Loucy (cell line): ENCODE data around the gene INSRR.

Source experiments
- H2AFZ ChIP-seq: fragments of 200-600 bp; sonication (generic); 2 replicates; pipeline ENCODE4 v1.6.0; 2016; ENCODE audit warnings: antibody characterized with exemption, mild to moderate bottlenecking, low read length, moderate library complexity
- H3F3A ChIP-seq: fragments of 200-600 bp; 2 replicates; pipeline ENCODE4 v1.6.0; 2016; ENCODE audit warnings: antibody characterized with exemption, low read depth, mild to moderate bottlenecking
- H3K27me3 ChIP-seq: fragments of 200-600 bp; sonication (generic); 2 replicates; pipeline ENCODE4 v1.6.1; 2014; ENCODE audit warnings: low read length, mild to moderate bottlenecking; ENCODE audit not compliant: insufficient read depth, poor library complexity, severe bottlenecking
- H3K36me3 ChIP-seq: fragments of 200-600 bp; sonication (generic); 2 replicates; pipeline ENCODE4 v1.6.1; 2016; ENCODE audit warnings: low read length; ENCODE audit not compliant: insufficient read depth
- H3K4me1 ChIP-seq: fragments of 200-600 bp; sonication (generic); 2 replicates; pipeline ENCODE4 v1.5.1; 2014; ENCODE audit warnings: low read length, mild to moderate bottlenecking; ENCODE audit not compliant: insufficient read depth, poor library complexity, severe bottlenecking
- H3K4me2 ChIP-seq: fragments of 200-600 bp; sonication (generic); 2 replicates; pipeline ENCODE4 v1.6.0; 2014; ENCODE audit warnings: antibody characterized with exemption, low read length, low read depth, mild to moderate bottlenecking; ENCODE audit not compliant: poor library complexity, severe bottlenecking
- H3K4me3 ChIP-seq: fragments of 200-600 bp; sonication (generic); 2 replicates; pipeline ENCODE4 v1.5.1; 2014; ENCODE audit warnings: low read length, mild to moderate bottlenecking, mixed read lengths; ENCODE audit not compliant: poor library complexity, severe bottlenecking
- H3K79me2 ChIP-seq: fragments of 200-600 bp; sonication (generic); 2 replicates; pipeline ENCODE4 v1.6.1; 2014; ENCODE audit warnings: low read length; ENCODE audit not compliant: insufficient read depth
- H3K9ac ChIP-seq: fragments of 200-600 bp; sonication (generic); 2 replicates; pipeline ENCODE4 v1.6.0; 2014; ENCODE audit warnings: mild to moderate bottlenecking, low read depth, low read length, moderate library complexity; ENCODE audit not compliant: poor library complexity, severe bottlenecking
- H3K9me2 ChIP-seq: fragments of 200-600 bp; sonication (generic); replicated peaks from 2 replicates; pipeline ENCODE4 v1.6.1; 2016; ENCODE audit warnings: low read depth, low read length, mixed read lengths
- H3K9me3 ChIP-seq: fragments of 200-600 bp; sonication (generic); 2 replicates; pipeline ENCODE4 v1.6.1; 2014; ENCODE audit warnings: mild to moderate bottlenecking, antibody characterized with exemption, low read length, low read depth; ENCODE audit not compliant: insufficient read depth
- H4K20me1 ChIP-seq: fragments of 200-600 bp; sonication (generic); 2 replicates; pipeline ENCODE4 v1.6.0; 2014; ENCODE audit warnings: antibody characterized with exemption, low read length, mild to moderate bottlenecking; ENCODE audit not compliant: insufficient read depth, poor library complexity, severe bottlenecking
- EZH2phosphoT487 ChIP-seq: fragments of 200-600 bp; IDR thresholded peaks from 2 replicates; pipeline ENCODE4 v1.6.1; 2018; ENCODE audit warnings: antibody characterized with exemption, mild to moderate bottlenecking, moderate library complexity, borderline replicate concordance
- TF ChIP-seq, protein P1 (sequence below): fragments of 200-600 bp; sonication (generic); conservative IDR thresholded peaks from 2 replicates; pipeline ENCODE4 v1.5.1; 2014; ENCODE audit warnings: mild to moderate bottlenecking, antibody characterized with exemption, low read length

INSRR gene

DNA sequence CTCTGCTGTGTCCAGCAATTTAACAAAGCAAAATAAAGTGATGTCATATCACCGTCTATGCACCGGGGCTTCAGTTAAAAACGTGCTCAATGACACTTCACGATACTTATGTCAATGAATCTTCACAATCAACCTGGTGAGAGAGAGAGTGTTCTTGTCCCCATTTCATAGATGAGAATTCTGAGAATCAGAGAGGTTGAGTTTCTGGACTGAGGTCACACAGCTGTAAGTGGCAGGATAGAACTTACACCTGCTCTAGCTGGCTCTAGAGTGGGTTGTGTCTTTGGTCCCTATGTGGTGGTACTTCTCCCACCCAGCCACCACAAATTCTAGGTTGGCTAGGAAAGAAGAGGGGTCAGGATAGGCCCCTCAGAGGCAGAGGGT is 6.9 kb upstream of the INSRR start:
- H3K4me1 ChIP-seq, result peaks cover 60% of the 10 kb centered on the region
- H3K4me3 ChIP-seq, result peak overlapping the region; percentile 44

DNA sequence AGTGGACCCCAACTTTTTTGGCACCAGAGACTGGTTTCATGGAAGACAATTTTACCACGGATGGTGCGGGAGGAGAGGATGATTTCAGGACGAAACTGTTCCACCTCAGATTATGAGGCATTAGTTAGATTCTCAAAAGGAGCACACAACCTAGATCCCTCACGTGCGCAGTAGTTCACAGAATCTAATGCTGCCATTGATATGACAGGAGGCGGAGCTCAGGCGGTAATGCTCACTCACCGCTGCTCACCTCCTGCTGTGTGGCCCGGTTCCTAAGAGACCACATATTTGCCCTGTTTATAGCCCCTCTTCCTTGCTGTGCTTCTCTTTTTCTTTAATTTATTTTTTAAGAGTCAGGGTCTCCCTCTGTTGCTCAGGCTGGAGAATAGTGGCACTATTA is 6.3 kb upstream of the INSRR start:
- TF ChIP-seq EZH2phosphoT487, result no peak
- H3K4me3 ChIP-seq, result no peak overlapping the region
- H3F3A ChIP-seq, result no peaks in the 10 kb centered on the region
- no peaks in the 10 kb centered on the region for H3K9me3 ChIP-seq
- peaks cover 63% of the 10 kb centered on the region for H3K4me1 ChIP-seq
- no peaks in the 10 kb centered on the region for H3K36me3 ChIP-seq
- no peaks in the 10 kb centered on the region for H3K27me3 ChIP-seq
- no peak overlapping the region for H2AFZ ChIP-seq
- H3K4me2 ChIP-seq, result peak overlapping the region; percentile 71
- no peaks in the 10 kb centered on the region for H3K9me2 ChIP-seq
- H4K20me1 ChIP-seq, result no peaks in the 10 kb centered on the region
- peak overlapping the region; percentile 15 for H3K9ac ChIP-seq
- no peaks in the 10 kb centered on the region for H3K79me2 ChIP-seq

More for the DNA sequence above, 6.9 kb upstream of the INSRR start:
- Histone ChIP-seq H3K9ac (peak overlapping the region; percentile 15), H3K27me3 (no peaks in the 10 kb centered on the region), H4K20me1 (no peaks in the 10 kb centered on the region), H3K36me3 (no peaks in the 10 kb centered on the region), H3K9me3 (no peaks in the 10 kb centered on the region), H3K79me2 (no peaks in the 10 kb centered on the region), H2AFZ (no peak overlapping the region), H3K9me2 (no peaks in the 10 kb centered on the region), H3K4me2 (peak overlapping the region; percentile 71), H3F3A (no peaks in the 10 kb centered on the region)
- no peak for TF ChIP-seq EZH2phosphoT487
- TF ChIP-seq, protein P1, sequence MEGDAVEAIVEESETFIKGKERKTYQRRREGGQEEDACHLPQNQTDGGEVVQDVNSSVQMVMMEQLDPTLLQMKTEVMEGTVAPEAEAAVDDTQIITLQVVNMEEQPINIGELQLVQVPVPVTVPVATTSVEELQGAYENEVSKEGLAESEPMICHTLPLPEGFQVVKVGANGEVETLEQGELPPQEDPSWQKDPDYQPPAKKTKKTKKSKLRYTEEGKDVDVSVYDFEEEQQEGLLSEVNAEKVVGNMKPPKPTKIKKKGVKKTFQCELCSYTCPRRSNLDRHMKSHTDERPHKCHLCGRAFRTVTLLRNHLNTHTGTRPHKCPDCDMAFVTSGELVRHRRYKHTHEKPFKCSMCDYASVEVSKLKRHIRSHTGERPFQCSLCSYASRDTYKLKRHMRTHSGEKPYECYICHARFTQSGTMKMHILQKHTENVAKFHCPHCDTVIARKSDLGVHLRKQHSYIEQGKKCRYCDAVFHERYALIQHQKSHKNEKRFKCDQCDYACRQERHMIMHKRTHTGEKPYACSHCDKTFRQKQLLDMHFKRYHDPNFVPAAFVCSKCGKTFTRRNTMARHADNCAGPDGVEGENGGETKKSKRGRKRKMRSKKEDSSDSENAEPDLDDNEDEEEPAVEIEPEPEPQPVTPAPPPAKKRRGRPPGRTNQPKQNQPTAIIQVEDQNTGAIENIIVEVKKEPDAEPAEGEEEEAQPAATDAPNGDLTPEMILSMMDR, result no peak

DNA sequence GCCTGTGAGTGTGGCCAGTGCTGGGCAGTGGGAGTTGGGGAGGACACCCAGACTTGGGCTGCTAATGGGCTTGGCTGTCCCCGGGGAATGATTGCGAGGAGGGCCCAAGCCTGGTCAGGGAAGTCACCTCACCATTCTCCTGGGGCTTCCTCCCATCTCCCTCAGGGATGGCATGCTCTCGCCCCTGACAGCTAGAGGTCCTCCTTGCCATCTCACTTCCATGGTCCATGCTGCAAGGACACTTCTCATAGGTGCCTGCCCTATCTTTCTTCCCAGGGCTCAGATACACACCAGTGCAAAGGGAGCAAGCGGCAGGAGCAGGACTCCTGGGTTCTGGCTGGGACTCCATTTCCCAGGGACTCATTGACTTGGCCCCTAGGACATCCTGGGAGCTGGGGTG is 5.9 kb upstream of the INSRR start:
- Histone ChIP-seq H3F3A (no peaks in the 10 kb centered on the region), H3K27me3 (no peaks in the 10 kb centered on the region), H3K36me3 (no peaks in the 10 kb centered on the region), H2AFZ (no peak overlapping the region), H3K9me3 (no peaks in the 10 kb centered on the region), H3K79me2 (no peaks in the 10 kb centered on the region), H3K9me2 (no peaks in the 10 kb centered on the region), H3K4me2 (no peak overlapping the region), H3K4me3 (no peak overlapping the region), H3K9ac (no peak overlapping the region), H4K20me1 (no peaks in the 10 kb centered on the region), H3K4me1 (peaks cover 64% of the 10 kb centered on the region)
- TF ChIP-seq, protein P1, result 0 out of 2 replicates have a peak, but pooled peaks have one; percentile 9
- TF ChIP-seq EZH2phosphoT487, result no peak

- Histone ChIP-seq H2AFZ (peak overlapping the region; percentile 30; the same call in 1 of the 2 replicates), H4K20me1 (no peaks in the 10 kb centered on the region), H3K79me2 (no peaks in the 10 kb centered on the region), H3K4me3 (peak overlapping the region; percentile 20), H3K4me2 (peak overlapping the region; percentile 51), H3K36me3 (no peaks in the 10 kb centered on the region), H3K27me3 (no peaks in the 10 kb centered on the region), H3K9me3 (no peaks in the 10 kb centered on the region), H3K9ac (peak overlapping the region; percentile 50), H3K9me2 (no peaks in the 10 kb centered on the region), H3F3A (no peaks in the 10 kb centered on the region), H3K4me1 (peaks cover 64% of the 10 kb centered on the region)
- TF ChIP-seq, protein P1, result no peak
- TF ChIP-seq EZH2phosphoT487, result no peak
These were observed 4.7 kb upstream of the INSRR start for GRCh38 chr1:156863631-156864030.
